Upper lobe of left lung (tissue), 6 donors: Measurements from ENCODE around the gene HIC2. TPM values are rescaled to one million over a fixed set of nuclear protein-coding genes. Genes with fewer than 3 reads are reported as not detected.

Source experiments
- ATAC-seq, 2 donors: fragments of 200-7000 bp; cut with Tn5 transposase; one replicate each; pipeline ENCODE4 v1.9.1; 2022; ENCODE audit warnings: mild to moderate bottlenecking in 2 of 2, moderate library complexity in 2 of 2; ENCODE audit not compliant: low FRiP score in 2 of 2
- DNase-seq, 2 donors: peaks; one replicate each; pipeline ENCODE4 v3.0.0-alpha.2; 2019 to 2020
- H3K27ac ChIP-seq, 4 donors: fragments of 200-600 bp; sonication (generic); one replicate each; pipeline ENCODE4 v1.5.1; 2016 to 2019
- H3K27me3 ChIP-seq, 4 donors: fragments of 200-600 bp; sonication (generic); one replicate each; pipeline ENCODE4 v1.5.1; 2017 to 2019
- H3K36me3 ChIP-seq, 4 donors: fragments of 200-600 bp; sonication (generic); one replicate each; pipeline ENCODE4 v1.5.1; 2016 to 2019
- H3K4me1 ChIP-seq, 4 donors: fragments of 200-600 bp; sonication (generic); one replicate each; pipeline ENCODE4 v1.5.1; 2018 to 2019
- H3K4me3 ChIP-seq, 4 donors: fragments of 200-600 bp; sonication (generic); one replicate each; pipeline ENCODE4 v1.5.1; 2017 to 2019; ENCODE audit warnings: mild to moderate bottlenecking in 2 of 4, moderate library complexity in 1 of 4
- H3K9me3 ChIP-seq, 4 donors: fragments of 200-600 bp; sonication (generic); one replicate each; pipeline ENCODE4 v1.5.1; 2018 to 2019
- CTCF ChIP-seq, 6 experiments: fragments of 450-650 bp in 4 of 6; fragments of 200-600 bp in 2 of 6; sonication (generic) in 2 of 6; IDR thresholded peaks; one replicate each; pipeline ENCODE4 v1.5.1; 2016 to 2019; ENCODE audit warnings: antibody characterized with exemption in 6 of 6
- EP300 ChIP-seq, 4 donors: sonication (generic); formaldehyde crosslinking; IDR thresholded peaks; one replicate each; pipeline ENCODE4 v1.5.1; 2017; ENCODE audit warnings: antibody characterized with exemption in 4 of 4, control low read depth in 2 of 4
- POLR2A ChIP-seq, 4 donors: fragments of 450-650 bp; IDR thresholded peaks; one replicate each; pipeline ENCODE4 v1.5.1; 2016 to 2017; ENCODE audit warnings: antibody characterized with exemption in 4 of 4, mild to moderate bottlenecking in 2 of 4
- POLR2AphosphoS5 ChIP-seq, 2 donors: sonication (generic); formaldehyde crosslinking; IDR thresholded peaks; one replicate each; pipeline ENCODE4 v1.5.1; 2017; ENCODE audit warnings: antibody characterized with exemption in 2 of 2
- WGBS, 2 donors: methylation state at CpG; one replicate each; pipeline ENCODE4 v1.1.5; 2017 to 2018; 5-methylcytosine and 5-hydroxymethylcytosine counted together
- total RNA-seq, 6 donors: library from RNA; depleted of rRNA in 4 of 6; stranded (reverse); fragments of >200 nt in 4 of 6; gene quantifications; one replicate each; pipeline versions ENCODE4 v1.1.0 to v1.2.1, GENCODE V29; 2016 to 2021
- donor health status: DM: no; HTN: no; CAD: no; lungs with moderate emphysema.
- donor health status: DM: no; HTN: yes; CAD: no; lungs with severe emphysema.

HIC2 gene
- total RNA-seq, 6 donors from 2014 or later = 4.4 to 11.5 (median 5.7) TPM

DNA sequence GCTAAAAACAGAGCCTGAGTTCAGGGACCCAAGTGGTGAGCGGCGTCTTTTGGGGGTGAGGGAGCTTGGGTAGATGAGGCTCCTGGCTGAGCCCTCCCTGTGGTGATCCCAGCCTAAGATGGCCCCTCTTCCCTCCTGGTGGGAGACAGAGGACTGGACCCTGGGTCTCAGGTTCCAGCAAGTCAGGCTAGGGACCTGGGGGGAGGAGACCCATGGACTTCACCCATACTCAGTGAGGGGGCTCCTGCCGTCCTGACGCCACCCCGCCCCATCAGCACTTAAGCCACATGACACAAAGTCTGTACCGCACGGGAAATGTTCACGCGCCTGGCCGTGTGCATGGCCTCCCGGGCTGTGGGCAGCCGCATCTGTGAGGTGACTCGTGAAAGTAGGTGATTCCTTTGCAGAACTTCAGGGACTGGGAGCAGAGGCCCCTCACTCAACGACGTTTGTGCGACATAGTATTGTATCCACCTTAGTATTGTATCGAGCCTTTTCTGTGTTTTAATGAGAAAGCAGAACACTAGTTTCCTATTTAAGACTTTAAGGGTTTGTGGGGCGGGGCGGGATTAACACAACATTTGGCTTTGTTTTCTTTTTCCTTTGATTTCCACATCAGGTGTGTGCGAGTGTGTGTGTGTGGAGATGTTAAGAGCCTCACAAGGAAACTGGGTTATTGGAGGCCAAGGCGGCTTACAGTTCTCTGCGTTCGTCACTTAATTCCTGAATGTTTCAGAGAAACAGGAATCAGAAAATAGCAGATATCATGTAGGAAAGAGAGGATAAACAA, 31.7 kb downstream of the HIC2 start:
- Histone ChIP-seq H3K4me1 (no peaks in the 10 kb centered on the region), H3K27me3 (no peaks in the 10 kb centered on the region), H3K9me3 (no peaks in the 10 kb centered on the region), H3K36me3 (peaks cover 0 to 38% (median 32%) of the 10 kb centered on the region in 4 donors), H3K4me3 (no peak overlapping the region), H3K27ac (no peak overlapping the region)
- no peak for ATAC-seq
- DNase-seq = peak; percentile 12 to 45
- no peak for TF ChIP-seq EP300 (IDR thresholded peaks at IDR 0.05)
- no peak for TF ChIP-seq CTCF (IDR thresholded peaks at IDR 0.05)
- no peak for TF ChIP-seq POLR2AphosphoS5 (IDR thresholded peaks at IDR 0.05)
- TF ChIP-seq POLR2A (IDR thresholded peaks at IDR 0.05) = no peak
- 90 to 94% methylated on average over 19 to 23 of the region's 23 CpGs for WGBS, 2 donors

DNA sequence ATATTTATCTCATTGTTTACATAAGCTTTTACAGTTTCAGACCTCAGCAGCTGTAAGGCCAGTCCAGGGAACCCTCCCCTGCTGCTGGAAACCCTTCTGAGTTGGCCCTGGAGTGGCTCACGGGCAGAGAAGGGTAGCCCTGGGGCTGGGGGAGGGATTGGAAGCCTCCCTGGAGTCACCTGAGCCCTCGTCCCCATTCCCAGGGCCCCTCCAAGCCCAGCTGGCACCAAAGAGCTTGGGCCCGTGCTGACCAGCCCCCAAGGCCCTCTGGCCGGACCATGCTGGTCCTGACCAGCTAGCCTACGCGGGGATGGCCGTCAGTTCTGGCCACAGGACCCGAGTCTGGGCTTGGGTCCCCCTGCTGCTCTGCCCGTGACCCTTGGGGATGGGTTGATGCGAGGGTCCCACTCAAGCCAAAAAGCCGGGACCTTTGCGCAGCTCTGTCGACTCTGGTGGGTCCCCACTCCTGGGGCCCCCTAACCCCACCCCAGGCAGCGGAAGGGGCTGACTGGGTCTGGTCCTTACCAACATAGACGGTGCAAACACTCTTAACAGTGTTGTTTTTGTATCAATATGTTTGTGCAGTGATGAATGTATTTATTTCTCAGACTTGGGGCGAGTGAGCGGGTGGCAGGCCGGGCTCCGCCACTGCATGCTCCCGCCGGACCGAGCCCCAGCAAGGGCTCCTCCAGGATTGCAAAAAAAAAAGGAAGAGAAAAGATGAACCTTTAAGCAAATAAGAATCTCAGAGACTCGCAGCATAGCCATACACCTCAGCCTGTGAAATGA, 32.6 kb downstream of the HIC2 start:
- Histone ChIP-seq H3K27ac (no peak overlapping the region), H3K4me3 (no peak overlapping the region), H3K36me3 (peaks cover 0 to 33% (median 30%) of the 10 kb centered on the region in 4 donors), H3K4me1 (no peaks in the 10 kb centered on the region), H3K27me3 (no peaks in the 10 kb centered on the region), H3K9me3 (no peaks in the 10 kb centered on the region)
- DNase-seq (peak; percentile 7 to 76), ATAC-seq (peak in 1 of 2 donors; percentile 6)
- TF ChIP-seq EP300 (IDR thresholded peaks at IDR 0.05) (no peak), POLR2A (IDR thresholded peaks at IDR 0.05) (no peak), POLR2AphosphoS5 (IDR thresholded peaks at IDR 0.05) (no peak), CTCF (IDR thresholded peaks at IDR 0.05) (no peak)
- 94 to 97% methylated on average over 15 to 23 of the region's 23 CpGs for WGBS, 2 donors

GRCh38 chr22:21450320-21450831, 33.2 kb downstream of the HIC2 start:
- no peaks in the 10 kb centered on the region for H3K27me3 ChIP-seq
- no peak overlapping the region for H3K27ac ChIP-seq
- H3K4me1 ChIP-seq = no peaks in the 10 kb centered on the region
- H3K4me3 ChIP-seq = no peak overlapping the region
- WGBS, 2 donors = 89 to 90% methylated on average over 9 to 19 of the region's 19 CpGs
- no peak for TF ChIP-seq POLR2AphosphoS5 (IDR thresholded peaks at IDR 0.05)
- peaks cover 0 to 27% (median 24%) of the 10 kb centered on the region in 4 donors for H3K36me3 ChIP-seq
- DNase-seq (peak in 1 of 2 donors; percentile 68), ATAC-seq (no peak)
- H3K9me3 ChIP-seq = no peaks in the 10 kb centered on the region

- ATAC-seq (no peak), DNase-seq (no peak)
- Histone ChIP-seq H3K9me3 (no peaks in the 10 kb centered on the region), H3K27me3 (no peaks in the 10 kb centered on the region), H3K4me3 (no peak overlapping the region), H3K27ac (no peak overlapping the region), H3K36me3 (peaks cover 0 to 22% (median 19%) of the 10 kb centered on the region in 4 donors), H3K4me1 (no peaks in the 10 kb centered on the region)
- no peak for TF ChIP-seq POLR2A (IDR thresholded peaks at IDR 0.05)
- no peak for TF ChIP-seq EP300 (IDR thresholded peaks at IDR 0.05)
- TF ChIP-seq CTCF (IDR thresholded peaks at IDR 0.05) = no peak
- no peak for TF ChIP-seq POLR2AphosphoS5 (IDR thresholded peaks at IDR 0.05)
- WGBS, 2 donors = 74 to 84% methylated on average over 4 to 9 of the region's 9 CpGs
These were observed 33.7 kb downstream of the HIC2 start for GRCh38 chr22:21450858-21451353.
